ENCODE measurements around the gene LYRM7. TPM values are rescaled to one million over a fixed set of nuclear protein-coding genes. Genes with fewer than 3 reads are reported as not detected.

LYRM7 gene
- total RNA-seq, 4 donors from 2014 or later = 6.6 to 8.8 (median 7.9) TPM

- no peak for TF ChIP-seq POLR2A (IDR thresholded peaks at IDR 0.05)
- TF ChIP-seq, protein P1, sequence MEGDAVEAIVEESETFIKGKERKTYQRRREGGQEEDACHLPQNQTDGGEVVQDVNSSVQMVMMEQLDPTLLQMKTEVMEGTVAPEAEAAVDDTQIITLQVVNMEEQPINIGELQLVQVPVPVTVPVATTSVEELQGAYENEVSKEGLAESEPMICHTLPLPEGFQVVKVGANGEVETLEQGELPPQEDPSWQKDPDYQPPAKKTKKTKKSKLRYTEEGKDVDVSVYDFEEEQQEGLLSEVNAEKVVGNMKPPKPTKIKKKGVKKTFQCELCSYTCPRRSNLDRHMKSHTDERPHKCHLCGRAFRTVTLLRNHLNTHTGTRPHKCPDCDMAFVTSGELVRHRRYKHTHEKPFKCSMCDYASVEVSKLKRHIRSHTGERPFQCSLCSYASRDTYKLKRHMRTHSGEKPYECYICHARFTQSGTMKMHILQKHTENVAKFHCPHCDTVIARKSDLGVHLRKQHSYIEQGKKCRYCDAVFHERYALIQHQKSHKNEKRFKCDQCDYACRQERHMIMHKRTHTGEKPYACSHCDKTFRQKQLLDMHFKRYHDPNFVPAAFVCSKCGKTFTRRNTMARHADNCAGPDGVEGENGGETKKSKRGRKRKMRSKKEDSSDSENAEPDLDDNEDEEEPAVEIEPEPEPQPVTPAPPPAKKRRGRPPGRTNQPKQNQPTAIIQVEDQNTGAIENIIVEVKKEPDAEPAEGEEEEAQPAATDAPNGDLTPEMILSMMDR (IDR thresholded peaks at IDR 0.05) = no peak
- Histone ChIP-seq H3K36me3 (no peaks in the 10 kb centered on the region), H3K4me3 (no peak overlapping the region)
Measured at GRCh38 chr5:131228646-131229045, 57.9 kb downstream of the LYRM7 start.

DNA sequence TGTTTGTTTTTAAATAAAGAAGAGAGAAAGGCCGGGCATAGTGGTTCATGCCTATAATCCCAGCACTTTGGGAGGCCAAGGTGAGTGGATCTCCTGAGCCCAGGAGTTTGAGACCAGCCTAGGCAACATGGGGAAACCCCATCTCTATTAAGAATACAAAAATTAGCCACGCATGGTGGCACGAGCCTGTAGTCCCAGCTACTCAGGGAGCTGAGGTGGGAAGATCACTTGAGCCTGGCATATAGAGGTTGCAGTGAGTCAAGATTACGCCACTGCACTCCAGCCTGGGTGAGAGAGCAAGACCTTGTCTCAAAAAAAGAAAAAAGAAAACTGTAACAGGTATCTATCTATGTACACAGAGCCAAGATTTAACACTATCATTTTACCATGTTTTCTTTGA lies 58.9 kb downstream of the LYRM7 start:
- TF ChIP-seq, protein P1 (IDR thresholded peaks at IDR 0.05) = no peak
- TF ChIP-seq POLR2A (IDR thresholded peaks at IDR 0.05) = no peak
- Histone ChIP-seq H3K4me1 (peaks cover 0 to 9% (median 4%) of the 10 kb centered on the region in 4 donors), H3K36me3 (no peaks in the 10 kb centered on the region), H3K4me3 (no peak overlapping the region), H3K9me3 (no peaks in the 10 kb centered on the region), H3K27me3 (no peaks in the 10 kb centered on the region), H3K27ac (no peak overlapping the region)
- no peak for DNase-seq

More at GRCh38 chr5:131228646-131229045, 57.9 kb downstream of the LYRM7 start:
- no peak for DNase-seq
- Histone ChIP-seq H3K4me1 (peaks cover 0 to 17% (median 5%) of the 10 kb centered on the region in 4 donors), H3K27me3 (no peaks in the 10 kb centered on the region), H3K27ac (no peak overlapping the region), H3K9me3 (no peaks in the 10 kb centered on the region)

DNA sequence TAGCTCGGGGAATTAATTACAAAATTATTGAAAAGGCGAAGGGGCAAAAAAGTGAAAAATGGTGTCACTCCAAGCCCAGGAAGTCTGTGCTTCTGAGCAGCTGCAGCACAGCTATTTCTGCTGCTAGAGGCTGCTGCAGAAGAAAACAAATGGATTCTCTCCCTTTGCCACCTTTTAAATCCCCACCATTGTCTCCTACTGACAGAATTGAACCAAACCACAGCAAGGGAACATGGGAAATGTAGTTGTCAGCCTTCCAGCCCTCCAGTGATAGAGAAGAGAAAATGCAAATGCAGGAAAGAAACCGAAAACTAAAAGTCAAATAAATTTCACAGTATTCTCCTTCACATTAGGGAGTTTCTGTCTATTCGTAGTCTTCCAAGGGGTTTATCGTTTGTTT lies 59.7 kb downstream of the LYRM7 start:
- Histone ChIP-seq H3K27ac (no peak overlapping the region), H3K4me3 (no peak overlapping the region), H3K9me3 (no peaks in the 10 kb centered on the region), H3K27me3 (no peaks in the 10 kb centered on the region), H3K36me3 (no peaks in the 10 kb centered on the region), H3K4me1 (peaks cover 0 to 1% (median 0%) of the 10 kb centered on the region in 4 donors)
- DNase-seq = no peak
- TF ChIP-seq, protein P1 (IDR thresholded peaks at IDR 0.05) = no peak
- no peak for TF ChIP-seq POLR2A (IDR thresholded peaks at IDR 0.05)

DNA sequence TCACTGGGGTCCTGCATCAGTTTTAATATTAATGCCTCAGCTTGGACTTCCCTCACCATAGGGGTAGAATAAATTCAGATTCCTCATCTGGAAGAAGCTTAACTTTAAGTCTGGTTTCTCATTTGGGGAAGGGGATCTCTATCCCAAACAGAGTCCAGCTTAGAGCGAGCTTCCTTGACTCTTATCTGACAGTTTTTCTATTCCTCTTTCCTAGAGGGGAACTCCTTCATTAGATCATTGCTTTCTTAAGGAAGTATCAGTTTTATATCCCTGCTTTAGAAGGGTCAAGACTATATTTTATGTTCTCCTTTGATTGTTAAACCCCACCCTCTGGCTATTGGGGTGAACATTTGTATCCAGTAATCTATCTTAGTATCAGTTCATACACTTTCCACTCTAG lies 68.9 kb downstream of the LYRM7 start:
- Histone ChIP-seq H3K27me3 (no peaks in the 10 kb centered on the region), H3K4me3 (no peak overlapping the region), H3K36me3 (no peaks in the 10 kb centered on the region), H3K4me1 (peaks cover 0 to 7% (median 0%) of the 10 kb centered on the region in 4 donors), H3K9me3 (no peaks in the 10 kb centered on the region), H3K27ac (no peak overlapping the region)
- TF ChIP-seq, protein P1 (IDR thresholded peaks at IDR 0.05) = no peak
- no peak for TF ChIP-seq POLR2A (IDR thresholded peaks at IDR 0.05)
- no peak for DNase-seq

DNA sequence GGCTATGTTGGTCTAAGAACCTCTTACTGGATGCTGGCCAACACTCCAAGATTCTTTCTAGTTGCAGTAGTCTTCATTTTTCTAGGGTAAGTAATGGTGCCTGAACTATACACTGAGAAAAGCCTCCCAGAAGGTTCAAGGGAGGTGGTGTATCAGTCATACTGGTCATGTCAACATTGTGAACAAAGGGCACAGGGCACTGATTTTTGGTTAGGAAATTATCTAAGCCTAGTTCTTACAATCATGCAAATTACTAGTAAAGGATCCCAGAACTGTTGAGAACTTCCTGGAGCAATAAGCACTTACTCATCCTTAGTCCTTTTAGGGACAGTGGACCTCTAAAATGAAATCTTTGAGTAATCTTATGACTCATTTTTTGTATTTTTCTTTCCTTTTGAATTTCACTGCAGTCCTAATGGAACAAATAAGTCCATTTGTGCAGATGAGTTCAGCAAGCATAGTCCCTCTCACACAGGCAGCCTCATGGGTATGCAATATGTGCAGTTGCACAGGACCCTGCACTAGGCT lies 72.0 kb downstream of the LYRM7 start:
- DNase-seq = no peak
- TF ChIP-seq, protein P1 (IDR thresholded peaks at IDR 0.05) = no peak
- TF ChIP-seq POLR2A (IDR thresholded peaks at IDR 0.05) = no peak
- no peaks in the 10 kb centered on the region for H3K27me3 ChIP-seq
- no peak overlapping the region for H3K4me3 ChIP-seq
- no peaks in the 10 kb centered on the region for H3K9me3 ChIP-seq
- H3K27ac ChIP-seq = peak overlapping the region in 1 of 4 donors; percentile 21
- peaks cover 0 to 7% (median 0%) of the 10 kb centered on the region in 4 donors for H3K4me1 ChIP-seq
- H3K36me3 ChIP-seq = no peaks in the 10 kb centered on the region

Data from Peyer's patch (tissue), 4 donors.